Measurements from ENCODE around the gene PHF21A. TPM values are rescaled to one million over a fixed set of nuclear protein-coding genes. Genes with fewer than 3 reads are reported as not detected.
A peak's percentile ranks its signal among the peaks of the same experiment; 100 is the strongest.
"Not testable (repeated sequence)": the region's sequence is repeated elsewhere in the genome, so short reads cannot be mapped to it uniquely, and the experiment has no call there.

Gene PHF21A
- total RNA-seq, 2 experiments from 2014 or later, result 36.2 to 40.4 TPM

GRCh38 chr11:45907911-45908370, 213.3 kb downstream of the PHF21A start:
- ChIA-PET POLR2A (interaction anchor here (1.3 kb wide), 1 partner anchor 10 kb away, joined by 3 read pairs; the partner anchor contains the start of gene PEX16), CTCF (no interaction called here)
- intact Hi-C loops (cut with micrococcal nuclease), result no loop called here
- H3K4me3 Mint-ChIP-seq, result no peak overlapping the region
- peaks cover 4% of the 10 kb centered on the region for H3K36me3 Mint-ChIP-seq (ENCODE audit: low read depth)
- ATAC-seq (no peak), DNase-seq (no peak)
- no peaks in the 10 kb centered on the region for H3K9me3 Mint-ChIP-seq
- no peak overlapping the region for H3K27ac Mint-ChIP-seq
- H3K27me3 Mint-ChIP-seq, result no peaks in the 10 kb centered on the region
- H3K4me1 Mint-ChIP-seq (ENCODE audit: low read depth), result peaks cover 6% of the 10 kb centered on the region
- no peak for TF ChIP-seq CTCF (IDR thresholded peaks at IDR 0.05)

GRCh38 chr11:45906965-45907611, 214.2 kb downstream of the PHF21A start, which contains the start of gene FREY1:
TSS of gene FREY1 (minus strand) at chr11:45907271. CDS start at chr11:45907245, 26 bp downstream.
- ChIA-PET POLR2A (no interaction called here), CTCF (no interaction called here)
- intact Hi-C loops (cut with micrococcal nuclease), result no loop called here
- peaks cover 6% of the 10 kb centered on the region for H3K4me1 Mint-ChIP-seq (ENCODE audit: low read depth)
- no peak for TF ChIP-seq CTCF (IDR thresholded peaks at IDR 0.05)
- no peak within 1 kb of the TSS for H3K27ac Mint-ChIP-seq
- no peak for ATAC-seq
- H3K36me3 Mint-ChIP-seq (ENCODE audit: low read depth), result peaks cover 4% of the 10 kb centered on the region
- no peak within 1 kb of the TSS for H3K4me3 Mint-ChIP-seq
- H3K27me3 Mint-ChIP-seq, result no peaks in the 10 kb centered on the region
- no peak for DNase-seq
- no peaks in the 10 kb centered on the region for H3K9me3 Mint-ChIP-seq

GRCh38 chr11:45906096-45906682, 215.1 kb downstream of the PHF21A start:
- POLR2A ChIA-PET, result no interaction called here
- ATAC-seq, result peak; percentile 43
- Mint-ChIP-seq H3K36me3 (ENCODE audit: low read depth) (peaks cover 3% of the 10 kb centered on the region), H3K27me3 (no peaks in the 10 kb centered on the region), H3K4me3 (no peak overlapping the region), H3K4me1 (ENCODE audit: low read depth) (peaks cover 6% of the 10 kb centered on the region), H3K9me3 (no peaks in the 10 kb centered on the region), H3K27ac (no peak overlapping the region)
- TF ChIP-seq CTCF (IDR thresholded peaks at IDR 0.05), result no peak
- CTCF ChIA-PET, result no interaction called here
- no peak for DNase-seq
- intact Hi-C loops (cut with micrococcal nuclease), result no loop called here

- H3K36me3 Mint-ChIP-seq (ENCODE audit: low read depth); H3K4me3 Mint-ChIP-seq; POLR2A ChIA-PET; DNase-seq; H3K27ac Mint-ChIP-seq; H3K9me3 Mint-ChIP-seq; ATAC-seq; H3K27me3 Mint-ChIP-seq; H3K4me1 Mint-ChIP-seq (ENCODE audit: low read depth); intact Hi-C loops (cut with micrococcal nuclease); CTCF ChIA-PET: not testable (repeated sequence)
Measured at GRCh38 chr11:45905576-45905975, 215.7 kb downstream of the PHF21A start.

- POLR2A ChIA-PET, result no interaction called here
Measured at GRCh38 chr11:45905095-45905494, 216.2 kb downstream of the PHF21A start.

More at GRCh38 chr11:45905095-45905494, 216.2 kb downstream of the PHF21A start:
- Mint-ChIP-seq H3K4me1 (ENCODE audit: low read depth) (peaks cover 10% of the 10 kb centered on the region), H3K9me3 (no peaks in the 10 kb centered on the region), H3K36me3 (ENCODE audit: low read depth) (no peaks in the 10 kb centered on the region), H3K4me3 (no peak overlapping the region), H3K27ac (no peak overlapping the region), H3K27me3 (peaks cover 3% of the 10 kb centered on the region)
- ATAC-seq, result no peak
- CTCF ChIA-PET, result no interaction called here
- DNase-seq, result no peak
- TF ChIP-seq CTCF (IDR thresholded peaks at IDR 0.05), result no peak
- intact Hi-C loops (cut with micrococcal nuclease), result no loop called here

Data from activated CD8-positive, alpha-beta T cell treated with anti-CD3 and anti-CD28 coated beads for 36 hours (primary cell).